ENCODE data around the gene LCOR. TPM values are rescaled to one million over a fixed set of nuclear protein-coding genes. Genes with fewer than 3 reads are reported as not detected.

LCOR gene
- total and polyA plus RNA-seq, 11 donors: 4.3 to 31.4 (median 17.4) TPM

- no peaks in the 10 kb centered on the region for H3K4me1 ChIP-seq
- H3K27ac ChIP-seq: no peak overlapping the region
- intact Hi-C loops (cut with DNase I): no loop called here
- peaks cover 0 to 24% (median 10%) of the 10 kb centered on the region in 12 donors for H3K9me3 ChIP-seq
- TF ChIP-seq CTCF (IDR thresholded peaks at IDR 0.05): no peak
- TF ChIP-seq POLR2A (IDR thresholded peaks at IDR 0.05): no peak
- WGBS, 4 donors: 89 to 94% (median 93%) methylated on average over 5 to 10 of the region's 10 CpGs
- no peak for ATAC-seq
- H3K36me3 ChIP-seq: no peaks in the 10 kb centered on the region
- no peaks in the 10 kb centered on the region for H3K27me3 ChIP-seq
- H3K4me3 ChIP-seq: no peak overlapping the region
- DNase-seq: no peak
Observed at GRCh38 chr10:97004591-97004990, 172.5 kb downstream of the LCOR start.

GRCh38 chr10:97005349-97005748, 173.3 kb downstream of the LCOR start:
- intact Hi-C loops (cut with DNase I): no loop called here
- ATAC-seq: no peak

GRCh38 chr10:97006364-97006763, 174.3 kb downstream of the LCOR start:
- TF ChIP-seq CTCF (IDR thresholded peaks at IDR 0.05) (no peak), POLR2A (IDR thresholded peaks at IDR 0.05) (no peak)

More at GRCh38 chr10:97005349-97005748, 173.3 kb downstream of the LCOR start:
- H3K4me3 ChIP-seq: no peak overlapping the region
- no peak overlapping the region for H3K27ac ChIP-seq
- H3K9me3 ChIP-seq: peaks cover 0 to 24% (median 10%) of the 10 kb centered on the region in 12 donors
- TF ChIP-seq CTCF (IDR thresholded peaks at IDR 0.05): no peak
- TF ChIP-seq POLR2A (IDR thresholded peaks at IDR 0.05): no peak
- 85 to 93% (median 90%) methylated on average over 5 of the region's 5 CpGs for WGBS, 4 donors
- H3K27me3 ChIP-seq: no peaks in the 10 kb centered on the region
- H3K36me3 ChIP-seq: no peaks in the 10 kb centered on the region
- no peaks in the 10 kb centered on the region for H3K4me1 ChIP-seq
- DNase-seq: no peak

GRCh38 chr10:97007417-97007816, 175.3 kb downstream of the LCOR start:
- DNase-seq (no peak), ATAC-seq (no peak)
- Histone ChIP-seq H3K36me3 (no peaks in the 10 kb centered on the region), H3K27me3 (no peaks in the 10 kb centered on the region), H3K4me1 (no peaks in the 10 kb centered on the region), H3K9me3 (peaks cover 0 to 24% (median 10%) of the 10 kb centered on the region in 12 donors), H3K4me3 (no peak overlapping the region), H3K27ac (no peak overlapping the region)
- 42 to 94% (median 92%) methylated on average over 1 of the region's 1 CpG for WGBS, 4 donors
- intact Hi-C loops (cut with DNase I): no loop called here
- TF ChIP-seq CTCF (IDR thresholded peaks at IDR 0.05): no peak
- no peak for TF ChIP-seq POLR2A (IDR thresholded peaks at IDR 0.05)

More at GRCh38 chr10:97006364-97006763, 174.3 kb downstream of the LCOR start:
- Histone ChIP-seq H3K4me1 (no peaks in the 10 kb centered on the region), H3K9me3 (peaks cover 0 to 24% (median 10%) of the 10 kb centered on the region in 12 donors), H3K4me3 (no peak overlapping the region), H3K36me3 (no peaks in the 10 kb centered on the region), H3K27me3 (no peaks in the 10 kb centered on the region), H3K27ac (no peak overlapping the region)
- DNase-seq: no peak
- WGBS, 4 donors: 76 to 83% (median 80%) methylated on average over 5 to 6 of the region's 6 CpGs
- intact Hi-C loops (cut with DNase I): no loop called here
- ATAC-seq: no peak

Data from heart left ventricle (tissue), 16 donors.